Anterior cingulate cortex (tissue), 58 donors: ENCODE measurements around the gene CLCC1.
"Not testable (repeated sequence)": the region's sequence is repeated elsewhere in the genome, so short reads cannot be mapped to it uniquely, and the experiment has no call there.

Experiments used
- DNase-seq, 58 donors: peaks; one replicate each; lab custom pipeline; 2025; lab: John Stamatoyannopoulos, UW

The CLCC1 gene

GRCh38 chr1:108963052-108963686 lies at the start of gene CLCC1:
Gene CLCC1, minus strand, starts transcription at chr1:108963484. Its CDS starts 13,047 bp downstream, at chr1:108950437.
- DNase-seq: peak; percentile 39 to 95 (median 85)

- DNase-seq: peak in 2 of 58 donors; percentile 2 to 3
Measured at GRCh38 chr1:109011335-109011734, 48.1 kb upstream of the CLCC1 start.

DNA sequence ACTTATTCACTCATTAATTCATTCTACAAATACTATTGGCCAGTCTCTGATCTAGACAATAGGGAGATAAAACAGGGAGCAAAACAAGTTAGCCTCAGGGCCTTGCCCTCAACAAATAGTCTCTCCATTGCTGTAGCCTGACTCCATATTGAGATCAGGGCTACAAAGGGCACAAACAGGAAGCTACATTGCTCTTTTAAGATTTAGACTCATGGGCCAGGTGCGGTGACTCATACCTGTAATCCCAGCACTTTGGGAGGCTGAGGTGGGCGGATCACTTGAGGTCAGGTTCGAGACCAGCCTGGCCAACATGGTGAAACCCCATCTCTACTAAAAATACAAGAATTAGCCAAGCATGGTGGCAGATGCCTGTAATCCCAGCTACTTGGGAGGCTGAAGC lies 33.3 kb upstream of the CLCC1 start:
- DNase-seq: not testable (repeated sequence)

- DNase-seq: no peak
Measured at GRCh38 chr1:108983114-108983513, 19.8 kb upstream of the CLCC1 start.

DNA sequence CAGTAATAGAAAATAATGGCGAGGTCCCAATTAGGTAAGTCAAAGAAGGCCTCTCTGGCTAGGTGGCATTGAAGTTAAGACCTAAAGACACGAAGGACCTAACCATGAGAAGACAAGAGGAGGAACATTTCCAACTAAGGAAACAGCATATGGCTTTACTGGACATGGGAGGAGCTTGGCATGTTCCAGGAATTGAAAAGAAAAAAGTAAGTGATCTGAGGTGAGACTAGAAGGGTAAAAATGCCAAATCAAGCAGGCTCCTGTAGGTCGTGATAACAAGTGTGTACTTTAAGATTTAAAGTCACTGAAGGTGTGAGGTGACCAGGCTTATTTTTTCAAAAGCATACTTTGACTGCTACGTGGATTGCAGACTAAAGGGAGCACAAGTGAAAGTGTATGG lies 13.4 kb upstream of the CLCC1 start:
- DNase-seq: no peak

GRCh38 chr1:108972951-108973350 lies 9.7 kb upstream of the CLCC1 start:
- DNase-seq: peak in 23 of 58 donors; percentile 3 to 80 (median 18)

GRCh38 chr1:108969346-108969745 lies 6.1 kb upstream of the CLCC1 start:
- no peak for DNase-seq

DNA sequence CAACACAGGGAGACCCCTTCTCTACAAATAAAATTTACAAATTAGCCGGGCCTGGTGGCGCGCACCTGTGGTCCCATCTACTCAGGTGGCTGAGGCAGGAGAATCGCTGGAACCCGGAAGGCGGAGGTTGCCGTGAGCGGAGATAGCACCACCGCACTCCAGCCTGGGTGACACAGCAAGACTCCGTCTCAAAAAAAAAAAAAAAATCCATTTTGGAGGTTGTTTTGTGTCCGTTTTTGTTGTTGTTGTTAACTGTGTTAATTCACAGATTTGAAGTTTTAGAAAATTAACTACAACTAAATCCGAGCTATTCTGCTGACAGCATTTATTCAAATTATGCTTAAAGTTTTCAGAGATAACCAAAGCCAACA lies 618 bp downstream of the CLCC1 start:
- DNase-seq: peak in 3 of 58 donors; percentile 2 to 6 (median 5)

- no peak for DNase-seq
Measured at GRCh38 chr1:108961752-108962486, 1.4 kb downstream of the CLCC1 start.

GRCh38 chr1:108961198-108961597 lies 2.1 kb downstream of the CLCC1 start:
- DNase-seq: no peak

DNA sequence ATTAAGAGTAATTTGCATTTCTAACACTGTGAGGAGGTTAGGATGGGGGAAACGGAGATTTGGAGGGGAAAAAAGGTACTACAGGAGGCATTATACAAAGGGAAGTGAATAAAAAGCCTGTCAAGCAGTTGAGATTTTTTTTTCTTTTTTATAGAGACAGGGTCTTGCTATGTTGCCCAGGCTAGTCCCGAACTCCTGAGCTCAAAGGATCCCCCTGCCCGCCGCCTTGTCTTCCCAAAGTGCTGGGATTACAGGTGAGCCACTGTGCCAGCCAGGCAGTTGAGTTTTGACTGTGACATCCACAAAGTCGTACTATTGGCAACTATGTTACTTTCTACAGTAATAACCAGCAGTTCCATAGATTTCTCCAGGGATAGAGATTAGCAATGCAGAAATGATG lies 2.6 kb downstream of the CLCC1 start:
- no peak for DNase-seq

- DNase-seq: no peak
Measured at GRCh38 chr1:108957888-108958287, 5.4 kb downstream of the CLCC1 start.

DNA sequence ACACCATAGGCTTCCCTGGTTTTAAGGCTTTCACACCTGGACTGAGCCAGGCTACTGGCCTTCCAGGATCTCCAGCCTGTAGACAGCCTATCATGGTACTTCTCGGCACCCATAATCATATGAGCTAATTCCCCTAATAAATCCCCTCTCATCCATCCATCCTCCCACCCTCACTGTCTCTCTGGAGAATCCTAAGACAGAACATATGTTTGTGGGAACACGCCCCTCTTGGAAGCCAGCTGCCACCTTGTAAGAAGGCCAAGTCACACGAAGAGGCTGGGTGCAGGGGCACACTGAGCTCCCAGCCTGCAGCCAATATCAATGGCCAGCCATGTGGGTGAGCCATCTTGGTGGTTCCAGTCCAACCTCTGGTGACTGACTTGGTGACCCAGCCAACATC lies 7.4 kb downstream of the CLCC1 start:
- DNase-seq: no peak

GRCh38 chr1:108955111-108955510 lies 8.2 kb downstream of the CLCC1 start:
- DNase-seq: no peak

DNA sequence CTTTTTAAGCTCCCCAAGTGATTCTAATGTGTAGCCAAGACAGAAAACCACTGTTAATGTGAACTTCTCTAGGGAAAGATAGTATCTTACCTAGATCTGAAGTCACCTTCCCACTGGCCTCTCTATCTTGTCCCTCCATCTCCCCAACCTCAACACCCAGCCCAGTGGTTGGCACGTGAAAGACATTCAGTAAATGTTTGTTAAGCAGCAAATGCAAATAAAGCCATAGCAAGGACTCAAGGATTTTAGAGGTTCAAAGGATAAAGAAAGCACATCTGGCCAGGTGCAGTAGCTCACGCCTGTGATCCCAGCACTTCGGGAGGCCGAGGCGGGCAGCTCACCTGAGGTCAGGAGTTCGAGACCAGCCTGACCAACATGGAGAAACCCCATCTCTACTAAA lies 9.8 kb downstream of the CLCC1 start:
- no peak for DNase-seq

DNA sequence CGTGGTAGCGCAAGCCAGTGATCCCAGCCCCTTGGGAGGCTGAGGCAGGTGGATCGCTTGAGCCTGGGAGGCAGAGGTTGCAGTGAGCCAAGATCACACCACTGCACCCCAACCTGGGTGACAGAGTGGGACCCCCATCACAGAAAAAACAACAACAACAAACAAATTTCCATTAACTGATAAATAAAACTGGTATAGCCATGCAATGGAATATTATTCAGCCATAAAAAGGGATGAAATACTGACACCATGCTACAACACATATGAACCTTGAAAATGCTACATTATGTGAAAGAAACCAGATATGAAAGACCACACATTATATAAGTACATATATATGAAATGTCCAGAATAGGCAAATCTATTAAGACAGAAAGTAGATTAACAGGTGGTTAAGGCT lies 12.0 kb downstream of the CLCC1 start:
- no peak for DNase-seq

DNA sequence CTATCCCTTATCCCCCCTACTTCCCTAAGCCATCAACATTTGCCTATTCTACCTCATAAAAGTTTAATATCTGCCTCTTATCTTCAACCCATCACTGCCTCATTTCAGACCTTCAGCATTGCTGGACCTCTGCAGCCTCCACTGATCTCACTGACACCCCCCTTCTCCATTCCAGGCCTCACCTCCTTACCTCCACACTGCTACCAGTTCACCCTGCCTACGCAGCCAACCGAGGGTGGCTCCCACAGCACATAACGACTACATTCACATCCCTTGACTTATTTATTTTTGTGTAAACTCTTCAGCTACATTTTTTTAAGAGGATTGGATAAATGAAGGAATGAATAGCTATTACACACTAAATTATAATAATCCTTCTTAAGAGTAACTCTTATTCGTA lies 14.2 kb downstream of the CLCC1 start:
- DNase-seq: no peak

DNA sequence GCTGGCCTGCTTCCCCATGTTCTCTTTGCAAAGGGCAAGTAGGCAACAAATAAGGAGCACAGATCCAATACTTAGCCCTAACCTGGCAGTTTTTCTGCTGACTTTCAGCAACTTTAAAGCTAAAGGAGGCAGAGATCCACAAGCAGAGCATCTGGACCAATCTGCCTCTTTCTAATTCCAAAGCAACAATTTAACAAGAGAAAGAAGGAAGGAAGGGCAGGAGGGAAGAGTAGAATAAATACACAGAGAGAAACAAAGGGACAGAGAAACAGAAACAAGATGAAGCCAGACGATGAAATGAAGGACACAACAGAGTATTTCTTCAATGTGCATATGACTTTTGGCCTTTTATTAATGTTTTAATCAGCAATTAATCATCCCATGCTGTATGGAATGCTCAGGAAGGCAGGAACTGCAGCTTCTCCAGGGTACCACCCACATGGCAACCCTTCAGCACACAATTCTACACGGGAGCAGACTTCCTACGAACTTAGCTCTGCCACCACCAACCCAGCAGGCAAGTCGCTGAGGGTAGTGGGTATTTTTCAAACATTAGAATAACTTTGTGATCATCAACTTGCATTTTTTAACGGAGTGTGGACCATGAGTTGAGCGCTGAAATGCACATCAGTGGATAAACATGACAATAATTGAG lies 15.3 kb downstream of the CLCC1 start:
- DNase-seq: peak in 26 of 58 donors; percentile 0 to 28 (median 5)

DNA sequence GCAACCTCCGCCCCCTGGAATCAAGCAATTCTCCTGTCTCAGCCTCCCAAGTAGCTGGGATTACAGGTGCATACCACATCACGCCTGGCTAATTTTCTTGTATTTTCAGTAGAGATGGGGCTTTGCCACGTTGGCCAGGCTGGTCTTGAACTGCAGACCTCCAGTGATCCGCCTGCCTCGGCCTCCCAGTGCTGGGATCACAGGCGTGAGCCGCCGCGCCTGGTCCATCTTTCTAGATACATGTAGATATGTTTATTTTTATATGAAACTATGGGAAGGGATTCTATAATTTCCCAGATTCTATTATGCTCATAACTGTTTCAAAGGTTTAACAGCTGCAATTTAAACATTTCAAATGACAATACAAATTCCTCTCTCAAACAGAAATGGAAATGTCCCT lies 27.1 kb downstream of the CLCC1 start:
- no peak for DNase-seq

- DNase-seq: no peak
Measured at GRCh38 chr1:108933944-108934343, 29.3 kb downstream of the CLCC1 start.

- not testable (repeated sequence) for DNase-seq
Measured at GRCh38 chr1:108927565-108927964, 35.7 kb downstream of the CLCC1 start.

GRCh38 chr1:108925920-108926319 lies 37.4 kb downstream of the CLCC1 start:
- DNase-seq: no peak
